Breast epithelium (tissue), 4 donors: ENCODE data around the gene GNG7. TPM values are rescaled to one million over a fixed set of nuclear protein-coding genes. Genes with fewer than 3 reads are reported as not detected.

Experiments
- DNase-seq, 2 donors: peaks; one replicate each; pipeline ENCODE4 v3.0.0-alpha.2; 2019; ENCODE audit warnings: low spot score in 2 of 2
- H3K27ac ChIP-seq, 2 donors: fragments of 200-600 bp; sonication (generic) in 1 of 2; one replicate each; pipeline ENCODE4 v1.5.1; 2016 to 2019; ENCODE audit warnings: mild to moderate bottlenecking in 1 of 2
- H3K27me3 ChIP-seq, 2 donors: fragments of 200-600 bp; sonication (generic) in 1 of 2; one replicate each; pipeline versions ENCODE4 v1.5.1 to v1.6.0; 2017 to 2019; ENCODE audit warnings: control low read depth in 1 of 2, mild to moderate bottlenecking in 1 of 2
- H3K36me3 ChIP-seq: fragments of 200-600 bp; one replicate; pipeline ENCODE4 v1.5.1; 2019
- H3K4me1 ChIP-seq, 2 donors: fragments of 200-600 bp; sonication (generic); one replicate each; pipeline ENCODE4 v1.5.1; 2016 to 2019; ENCODE audit warnings: control low read depth in 1 of 2
- H3K4me3 ChIP-seq, 3 donors: fragments of 200-600 bp; sonication (generic); 1 replicate in 2 of 3; 2 replicates in 1 of 3; pipeline ENCODE4 v1.5.1; 2016 to 2019; ENCODE audit warnings: mild to moderate bottlenecking in 3 of 3, moderate library complexity in 2 of 3
- H3K9me3 ChIP-seq, 2 donors: fragments of 200-600 bp; sonication (generic) in 1 of 2; one replicate each; pipeline ENCODE4 v1.5.1; 2016 to 2019; ENCODE audit warnings: control low read depth in 1 of 2
- CTCF ChIP-seq, 3 donors: fragments of 450-650 bp; IDR thresholded peaks; one replicate each; pipeline ENCODE4 v1.5.1; 2016 to 2017; ENCODE audit warnings: antibody characterized with exemption in 3 of 3, mild to moderate bottlenecking in 3 of 3, moderate library complexity in 3 of 3
- POLR2A ChIP-seq: fragments of 450-650 bp; IDR thresholded peaks from one replicate; pipeline ENCODE4 v1.6.1; 2016; ENCODE audit warnings: antibody characterized with exemption, mild to moderate bottlenecking, moderate library complexity
- POLR2AphosphoS5 ChIP-seq, 3 donors: sonication (generic); formaldehyde crosslinking; IDR thresholded peaks; one replicate each; pipeline ENCODE4 v1.6.1; 2017; ENCODE audit warnings: antibody characterized with exemption in 3 of 3
- intact Hi-C: fragments of 100-400 bp; cut with DNase I; formaldehyde crosslinking; loops from one replicate; pipeline ENCODE4 v1.15.1; 2023; ENCODE audit warnings: low total_unique reads
- total RNA-seq, 3 donors: library from RNA; depleted of rRNA; stranded (reverse); fragments of >200 nt; gene quantifications; one replicate each; pipeline ENCODE4 v1.1.0, GENCODE V29; 2016

Gene GNG7
- total RNA-seq, 3 donors from 2014 or later: 1.6 to 7.8 (median 4.3) TPM

- Histone ChIP-seq H3K9me3 (no peaks in the 10 kb centered on the region), H3K27ac (no peak overlapping the region), H3K4me1 (no peaks in the 10 kb centered on the region), H3K27me3 (peaks cover 0 to 3% of the 10 kb centered on the region in 2 donors), H3K36me3 (no peaks in the 10 kb centered on the region), H3K4me3 (no peak overlapping the region)
- no peak for DNase-seq
- no peak for TF ChIP-seq CTCF (IDR thresholded peaks at IDR 0.05)
- no peak for TF ChIP-seq POLR2A
- TF ChIP-seq POLR2AphosphoS5 (IDR thresholded peaks at IDR 0.05): no peak
- intact Hi-C loops: no loop called here
These were observed 28.9 kb upstream of the GNG7 start for GRCh38 chr19:2731181-2731995.

- H3K27ac ChIP-seq: no peak overlapping the region
- intact Hi-C loops: no loop called here
- no peak for TF ChIP-seq POLR2A
- no peak for TF ChIP-seq POLR2AphosphoS5 (IDR thresholded peaks at IDR 0.05)
- TF ChIP-seq CTCF (IDR thresholded peaks at IDR 0.05): no peak
- no peaks in the 10 kb centered on the region for H3K4me1 ChIP-seq
- no peaks in the 10 kb centered on the region for H3K36me3 ChIP-seq
- no peak for DNase-seq
- no peaks in the 10 kb centered on the region for H3K9me3 ChIP-seq
- peaks cover 0 to 3% of the 10 kb centered on the region in 2 donors for H3K27me3 ChIP-seq
- no peak overlapping the region for H3K4me3 ChIP-seq
These were observed 27.7 kb upstream of the GNG7 start for GRCh38 chr19:2729943-2730818.

- DNase-seq: no peak
- no peaks in the 10 kb centered on the region for H3K36me3 ChIP-seq
- H3K4me3 ChIP-seq: no peak overlapping the region
- intact Hi-C loops: no loop called here
- no peaks in the 10 kb centered on the region for H3K4me1 ChIP-seq
- H3K9me3 ChIP-seq: no peaks in the 10 kb centered on the region
- peaks cover 0 to 3% of the 10 kb centered on the region in 2 donors for H3K27me3 ChIP-seq
- H3K27ac ChIP-seq: no peak overlapping the region
- no peak for TF ChIP-seq POLR2AphosphoS5 (IDR thresholded peaks at IDR 0.05)
- no peak for TF ChIP-seq POLR2A
- no peak for TF ChIP-seq CTCF (IDR thresholded peaks at IDR 0.05)
These were observed 26.4 kb upstream of the GNG7 start for GRCh38 chr19:2728783-2729387.

- H3K9me3 ChIP-seq: no peaks in the 10 kb centered on the region
- no peaks in the 10 kb centered on the region for H3K36me3 ChIP-seq
- intact Hi-C loops: no loop called here
- no peaks in the 10 kb centered on the region for H3K4me1 ChIP-seq
- no peak overlapping the region for H3K27ac ChIP-seq
- H3K4me3 ChIP-seq: no peak overlapping the region
- TF ChIP-seq POLR2AphosphoS5 (IDR thresholded peaks at IDR 0.05) (no peak), CTCF (IDR thresholded peaks at IDR 0.05) (no peak), POLR2A (no peak)
- no peak for DNase-seq
- H3K27me3 ChIP-seq: peaks cover 0 to 3% of the 10 kb centered on the region in 2 donors
These were observed 25.1 kb upstream of the GNG7 start for GRCh38 chr19:2727640-2727944.
